Stimulated activated effector memory CD8-positive, alpha-beta T cell treated with anti-CD3 and anti-CD28 coated beads, Interleukin-12 subunit alpha, Interleukin-12 subunit beta, amount 100 ng/mL, for 72 hours (primary cell): Measurements from ENCODE around the gene EEF1G.
A peak's percentile ranks its signal among the peaks of the same experiment; 100 is the strongest.
"Not testable (repeated sequence)": the region's sequence is repeated elsewhere in the genome, so short reads cannot be mapped to it uniquely, and the experiment has no call there.

Experiments
- ATAC-seq: fragments of 150-1000 bp; cut with Tn5 transposase; 2 replicates; pipeline ENCODE4 v1.10.0; 2021
- DNase-seq, 2 donors: peaks; one replicate each; pipeline ENCODE4 v3.0.0; 2021 to 2022; ENCODE audit warnings: low spot score in 2 of 2
- H3K27ac Mint-ChIP-seq: one replicate; pipeline ENCODE4 v1.8.0; 2022; ENCODE audit warnings: mild to moderate bottlenecking, mixed read lengths
- H3K36me3 Mint-ChIP-seq: one replicate; pipeline ENCODE4 v1.8.0; 2022; ENCODE audit warnings: mild to moderate bottlenecking, mixed read lengths
- H3K4me1 Mint-ChIP-seq: one replicate; pipeline ENCODE4 v1.8.0; 2022; ENCODE audit warnings: mixed read lengths
- H3K4me3 Mint-ChIP-seq: one replicate; pipeline ENCODE4 v1.8.0; 2022; ENCODE audit warnings: mild to moderate bottlenecking, mixed read lengths
- H3K9me3 Mint-ChIP-seq: one replicate; pipeline ENCODE4 v1.8.0; 2022; ENCODE audit warnings: mixed read lengths

EEF1G gene

DNA sequence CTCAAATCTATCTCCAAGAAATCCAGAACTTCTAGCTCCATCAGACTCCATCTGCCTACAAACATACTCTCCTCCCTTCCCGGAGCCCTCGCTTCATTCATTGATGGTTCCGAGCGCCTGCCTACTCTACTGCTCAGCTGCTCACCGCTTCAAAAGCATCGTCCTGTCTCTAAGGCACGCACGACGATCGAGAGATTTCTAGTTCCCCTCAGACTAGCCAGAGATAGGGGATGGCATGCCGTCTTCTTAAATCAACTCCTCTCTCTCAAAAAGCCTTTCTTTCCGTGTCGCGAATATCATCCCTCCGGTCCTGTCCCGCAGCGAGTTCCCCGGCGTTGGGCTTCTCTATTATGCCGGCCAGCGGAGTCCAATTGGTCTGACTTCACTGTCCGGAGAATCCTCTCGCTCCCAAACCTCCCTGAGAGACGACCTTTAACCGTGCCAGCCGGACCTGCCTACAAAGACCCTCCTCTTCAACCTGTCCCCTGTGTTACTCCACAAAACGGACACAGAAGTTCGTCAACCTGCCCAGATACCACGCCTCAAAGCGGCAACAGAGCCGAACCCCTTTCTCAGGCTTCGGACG is 592 bp downstream of the EEF1G start:
- DNase-seq (peak in 1 of 2 donors; percentile 73), ATAC-seq (no peak)
- H3K4me3 Mint-ChIP-seq: peak overlapping the region; percentile 99
- H3K9me3 Mint-ChIP-seq: no peaks in the 10 kb centered on the region
- peaks cover 88% of the 10 kb centered on the region for H3K36me3 Mint-ChIP-seq
- H3K4me1 Mint-ChIP-seq: peaks cover 60% of the 10 kb centered on the region
- H3K27ac Mint-ChIP-seq: peak overlapping the region; percentile 99

DNA sequence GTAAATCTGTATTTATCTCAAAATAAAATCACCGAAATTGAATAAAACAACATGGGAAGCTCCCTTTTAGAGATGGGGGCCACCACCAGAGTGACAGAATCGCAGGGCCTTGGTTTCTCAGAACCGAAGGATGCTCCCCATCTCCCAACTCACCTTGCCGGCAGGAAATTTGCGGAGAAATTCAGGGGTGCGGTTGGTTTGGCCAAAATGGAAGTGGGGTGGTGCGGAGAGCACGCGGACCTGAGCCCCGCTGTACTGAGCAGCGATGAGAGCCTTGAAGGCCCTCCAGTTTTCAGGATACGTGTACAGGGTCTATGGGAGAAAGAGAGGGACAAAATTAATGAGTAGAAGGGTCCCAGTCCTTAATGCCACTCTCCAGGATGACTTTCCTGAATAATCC is 1.3 kb downstream of the EEF1G start:
- Mint-ChIP-seq H3K36me3 (peaks cover 88% of the 10 kb centered on the region), H3K4me1 (peaks cover 64% of the 10 kb centered on the region), H3K9me3 (no peaks in the 10 kb centered on the region), H3K4me3 (peak overlapping the region; percentile 99), H3K27ac (peak overlapping the region; percentile 99)
- no peak for DNase-seq
- ATAC-seq: no peak

DNA sequence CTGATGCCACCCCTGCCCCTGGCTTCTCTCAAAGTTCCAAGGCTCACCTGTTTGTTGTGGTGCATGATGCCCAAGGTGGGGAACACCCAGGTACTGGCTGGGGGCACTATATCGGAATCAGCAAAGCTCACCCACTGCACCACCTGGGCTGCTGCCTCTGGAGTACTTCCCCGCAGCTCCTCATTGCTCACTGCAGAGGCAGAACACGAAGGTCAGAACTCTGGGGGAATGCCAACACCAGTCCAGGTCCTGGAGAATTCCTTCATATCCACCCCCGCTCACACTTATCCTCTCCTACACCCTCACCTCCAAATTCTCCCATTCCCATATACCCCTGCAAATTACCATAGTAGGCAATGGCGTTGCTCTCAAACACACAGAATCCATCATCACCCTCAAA is 2.2 kb downstream of the EEF1G start:
- not testable (repeated sequence) for DNase-seq, ATAC-seq, H3K9me3 Mint-ChIP-seq
- Mint-ChIP-seq H3K36me3 (peaks cover 88% of the 10 kb centered on the region), H3K27ac (peak overlapping the region; percentile 99), H3K4me3 (peak overlapping the region; percentile 99), H3K4me1 (peaks cover 73% of the 10 kb centered on the region)

DNA sequence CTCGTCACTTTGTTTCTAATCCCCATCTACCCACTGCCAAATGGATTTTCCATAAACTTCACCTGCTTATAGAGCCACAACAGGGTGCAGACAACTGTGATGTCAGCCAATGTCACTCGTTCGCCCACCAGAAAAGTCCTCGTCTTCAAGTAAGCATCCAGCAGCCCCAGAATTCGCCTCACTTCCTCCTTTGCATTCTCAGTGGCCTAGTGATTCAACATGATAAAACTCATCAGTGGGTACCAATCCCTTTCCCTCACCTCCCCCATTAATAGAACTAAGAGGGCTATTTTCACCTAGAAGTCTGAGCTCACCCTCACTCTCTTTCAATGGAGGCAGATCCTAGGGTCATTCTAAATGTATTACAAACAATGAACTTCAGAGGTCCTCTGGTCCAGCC is 2.8 kb downstream of the EEF1G start:
- Mint-ChIP-seq H3K36me3 (peaks cover 91% of the 10 kb centered on the region), H3K27ac (peak overlapping the region; percentile 99), H3K4me3 (peak overlapping the region; percentile 99), H3K4me1 (peaks cover 77% of the 10 kb centered on the region)
- not testable (repeated sequence) for ATAC-seq, H3K9me3 Mint-ChIP-seq, DNase-seq

DNA sequence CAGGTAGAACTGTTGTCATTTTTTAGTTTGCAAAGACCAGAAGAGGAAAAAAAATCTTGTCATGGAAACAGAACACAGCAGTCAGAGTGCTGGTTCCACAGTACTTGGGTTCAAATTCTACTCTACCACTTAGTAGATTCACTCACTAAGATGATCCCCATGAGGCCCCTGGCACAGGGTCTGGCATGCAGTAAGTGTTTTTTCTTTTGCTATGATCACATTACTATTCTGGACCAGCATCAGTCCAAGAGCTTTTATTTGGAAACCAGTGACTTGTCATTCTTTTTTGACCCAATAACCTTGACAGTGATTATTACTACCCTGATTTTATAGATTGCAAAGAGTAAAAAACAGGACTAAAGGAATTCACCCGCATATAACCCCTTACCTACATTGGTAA is 4.1 kb downstream of the EEF1G start:
- no peak for ATAC-seq
- H3K27ac Mint-ChIP-seq: peak overlapping the region; percentile 52
- H3K9me3 Mint-ChIP-seq: no peaks in the 10 kb centered on the region
- H3K36me3 Mint-ChIP-seq: peaks cover 100% of the 10 kb centered on the region
- H3K4me3 Mint-ChIP-seq: no peak overlapping the region
- peaks cover 70% of the 10 kb centered on the region for H3K4me1 Mint-ChIP-seq
- DNase-seq: no peak

DNA sequence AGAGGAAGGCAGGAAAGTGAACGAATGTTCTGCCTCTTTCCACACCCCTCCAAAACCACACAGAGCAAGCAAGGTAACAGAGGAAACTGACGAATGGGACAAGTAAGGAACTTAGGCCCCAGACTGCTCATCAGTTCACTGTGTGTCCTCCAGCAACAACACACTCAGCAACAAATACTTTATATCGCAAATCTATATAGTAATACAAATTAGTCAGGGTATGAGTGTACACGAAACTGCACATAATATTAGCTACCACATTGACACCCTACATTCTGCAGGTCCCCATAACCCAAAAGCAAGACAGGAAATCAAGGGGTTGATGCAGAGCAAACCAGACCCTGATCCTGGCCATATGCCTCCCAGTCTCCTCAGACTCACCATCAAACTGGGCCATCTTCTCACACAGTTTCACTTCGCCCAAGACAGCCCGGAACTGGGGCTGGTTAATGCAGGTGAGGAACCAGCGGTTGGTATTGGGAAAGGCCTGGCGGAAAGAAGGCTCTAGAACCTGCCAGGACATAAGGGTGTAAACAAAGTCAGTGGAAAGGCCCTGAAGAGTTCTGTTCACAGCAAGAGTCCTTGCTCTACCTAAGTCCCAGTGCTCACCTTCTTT is 6.6 kb downstream of the EEF1G start:
- Mint-ChIP-seq H3K36me3 (peaks cover 100% of the 10 kb centered on the region), H3K9me3 (no peaks in the 10 kb centered on the region), H3K27ac (peak overlapping the region; percentile 76), H3K4me3 (peak overlapping the region; percentile 38), H3K4me1 (peaks cover 54% of the 10 kb centered on the region)
- no peak for DNase-seq
- ATAC-seq: peak; percentile 68

DNA sequence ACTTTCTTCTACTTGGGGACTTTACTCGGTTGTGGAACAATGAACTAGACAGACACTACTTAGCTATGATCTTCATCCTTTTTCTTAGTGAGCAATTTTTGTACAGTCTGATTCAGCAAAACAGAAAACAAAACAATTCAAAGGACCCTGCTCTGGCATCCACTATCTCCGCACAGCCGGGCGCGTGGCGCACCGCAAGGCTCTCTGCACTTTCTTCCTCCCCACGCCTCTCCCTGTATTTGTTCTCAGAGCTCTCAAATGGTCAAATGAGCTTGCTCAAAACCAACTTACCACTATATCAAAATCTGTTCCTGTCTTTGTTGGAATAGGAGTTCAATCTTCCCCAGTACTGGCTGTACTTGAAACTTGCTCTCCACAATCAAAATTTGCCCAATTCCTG is 7.4 kb downstream of the EEF1G start:
- Mint-ChIP-seq H3K4me3 (no peak overlapping the region), H3K4me1 (peaks cover 54% of the 10 kb centered on the region), H3K9me3 (no peaks in the 10 kb centered on the region), H3K36me3 (peaks cover 100% of the 10 kb centered on the region), H3K27ac (peak overlapping the region; percentile 76)
- DNase-seq (no peak), ATAC-seq (no peak)

DNA sequence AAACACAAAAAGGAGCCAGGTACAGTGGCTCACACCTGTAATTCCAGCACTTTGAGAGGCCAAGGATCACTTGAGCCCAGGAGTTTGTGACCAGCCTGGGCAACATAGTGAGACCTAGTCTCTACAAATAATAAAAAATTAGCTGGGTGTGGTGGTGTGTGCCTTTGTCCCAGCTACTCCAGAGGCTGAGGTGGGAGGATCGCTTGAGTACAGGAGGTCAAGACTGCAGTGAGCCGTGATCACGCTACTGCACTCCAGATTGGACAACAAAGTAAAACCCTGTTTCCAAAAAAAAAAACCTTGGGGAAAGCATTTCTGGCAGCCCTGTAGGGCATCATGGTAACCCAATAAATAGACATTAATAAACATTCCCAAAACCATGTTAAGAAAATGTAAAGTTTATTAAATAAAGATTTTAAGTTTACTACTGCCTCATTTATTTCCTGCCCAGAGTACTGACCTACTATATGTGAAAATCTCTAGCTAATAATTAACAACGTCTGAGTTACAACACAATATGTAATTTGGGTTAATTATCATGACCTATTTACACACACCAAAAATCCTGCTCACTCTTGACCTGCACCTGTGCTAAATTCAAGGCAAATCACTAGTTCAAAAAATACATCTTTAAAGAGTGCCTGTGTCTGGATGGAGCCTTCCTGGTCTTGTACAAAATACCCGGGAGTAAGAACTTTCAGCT is 8.4 kb downstream of the EEF1G start:
- DNase-seq (no peak), ATAC-seq (no peak)
- Mint-ChIP-seq H3K4me1 (peaks cover 54% of the 10 kb centered on the region), H3K4me3 (no peak overlapping the region), H3K27ac (peak overlapping the region; percentile 76), H3K9me3 (no peaks in the 10 kb centered on the region), H3K36me3 (peaks cover 100% of the 10 kb centered on the region)

DNA sequence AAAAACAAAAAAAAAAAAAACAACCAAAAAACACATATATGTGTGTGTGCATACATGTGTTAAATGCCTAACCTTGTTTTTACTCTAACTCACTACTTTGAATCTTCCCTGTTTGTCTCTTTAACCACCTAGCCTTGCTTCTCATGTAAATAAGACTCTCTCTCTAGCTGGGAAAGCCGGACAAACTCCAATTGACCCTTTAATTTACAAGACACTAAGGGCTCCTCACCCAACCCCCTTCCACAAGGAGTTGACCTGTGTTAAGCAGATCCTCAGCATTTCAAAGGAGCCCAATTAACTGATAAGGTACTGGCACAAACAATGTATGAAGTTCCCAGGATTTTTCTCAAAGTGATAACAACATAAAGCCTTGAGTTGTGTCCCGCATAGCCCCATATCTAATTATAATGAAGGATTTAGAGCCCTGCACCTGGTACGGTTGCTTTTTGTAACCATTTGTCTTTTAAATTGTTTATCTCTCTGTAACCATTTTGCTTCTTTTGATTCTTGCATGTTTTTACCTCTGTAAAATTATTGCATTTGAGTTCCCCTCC is 11.9 kb downstream of the EEF1G start:
- Mint-ChIP-seq H3K36me3 (peaks cover 100% of the 10 kb centered on the region), H3K4me1 (peaks cover 71% of the 10 kb centered on the region)
- not testable (repeated sequence) for H3K27ac Mint-ChIP-seq, ATAC-seq, DNase-seq, H3K9me3 Mint-ChIP-seq, H3K4me3 Mint-ChIP-seq

DNA sequence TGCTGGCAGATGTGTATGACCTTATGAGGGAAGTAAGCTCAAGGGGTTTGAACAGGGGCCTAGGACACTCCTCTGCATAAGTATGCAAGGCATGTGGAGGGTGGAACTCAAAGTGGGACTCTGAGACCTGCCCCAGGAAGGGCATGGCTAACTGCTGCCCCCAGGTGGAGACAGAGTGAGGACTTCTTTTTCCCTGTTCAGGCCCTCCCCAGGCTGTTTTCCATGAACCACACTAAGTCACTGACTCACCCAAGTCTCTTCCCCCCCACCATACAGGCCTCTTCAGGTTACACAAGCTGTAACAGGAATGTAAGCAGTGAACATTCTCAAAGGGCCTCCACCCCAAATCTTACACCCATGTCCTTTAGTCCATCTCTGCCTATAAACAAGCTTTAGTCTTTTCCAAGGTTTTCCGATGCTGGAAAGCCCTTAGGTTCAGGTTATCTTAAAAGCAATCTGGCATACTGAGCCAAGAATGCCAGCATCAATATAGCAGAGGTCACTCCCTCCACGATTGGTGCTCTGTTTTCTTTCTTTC is 13.1 kb downstream of the EEF1G start:
- DNase-seq (peak in 1 of 2 donors; percentile 75), ATAC-seq (peak; percentile 27)
- peak overlapping the region; percentile 35 for H3K27ac Mint-ChIP-seq
- H3K9me3 Mint-ChIP-seq: no peaks in the 10 kb centered on the region
- H3K36me3 Mint-ChIP-seq: peaks cover 100% of the 10 kb centered on the region
- peaks cover 71% of the 10 kb centered on the region for H3K4me1 Mint-ChIP-seq
- H3K4me3 Mint-ChIP-seq: no peak overlapping the region

DNA sequence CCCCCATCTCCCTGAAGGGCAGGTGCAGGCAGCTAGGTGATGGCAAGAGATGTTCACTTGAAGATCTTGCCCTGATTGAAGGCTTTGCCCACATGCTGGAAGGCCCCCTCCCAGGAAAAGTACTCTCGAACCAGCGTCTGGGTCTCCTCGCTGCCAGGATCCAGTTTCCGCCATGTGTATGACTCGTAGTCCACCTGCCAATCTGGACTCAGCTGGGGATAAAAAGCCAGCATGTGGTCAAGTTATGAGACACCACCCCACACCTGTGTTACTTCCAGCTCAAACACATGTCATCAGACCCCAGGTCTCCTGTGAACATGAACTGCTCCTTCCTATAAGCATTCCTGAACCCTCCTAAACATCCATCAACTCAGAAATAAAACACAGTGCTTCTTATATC is 14.1 kb downstream of the EEF1G start:
- Mint-ChIP-seq H3K4me3 (peak overlapping the region; percentile 76), H3K27ac (peak overlapping the region; percentile 97), H3K36me3 (peaks cover 97% of the 10 kb centered on the region), H3K4me1 (peaks cover 78% of the 10 kb centered on the region)
- not testable (repeated sequence) for ATAC-seq, H3K9me3 Mint-ChIP-seq, DNase-seq

DNA sequence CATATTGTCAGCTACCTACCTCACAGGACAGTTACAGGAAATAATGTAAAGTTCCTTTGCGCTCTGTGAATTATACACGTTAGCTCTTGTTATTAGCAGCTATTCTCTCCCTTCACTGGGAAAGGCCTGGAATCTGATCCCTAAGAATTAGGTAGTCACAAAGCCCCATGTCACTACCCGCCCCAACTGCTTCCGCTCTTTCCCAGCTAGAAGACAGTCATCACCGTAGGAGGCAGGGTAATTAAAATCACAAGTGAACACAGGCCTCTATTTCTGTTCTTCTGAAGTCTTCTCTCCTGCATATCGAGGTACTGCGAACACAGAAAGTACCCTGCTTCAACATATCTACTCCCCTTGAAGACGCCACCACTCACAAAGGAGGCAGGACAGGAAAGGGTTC is 14.5 kb downstream of the EEF1G start:
- peaks cover 95% of the 10 kb centered on the region for H3K36me3 Mint-ChIP-seq
- no peaks in the 10 kb centered on the region for H3K9me3 Mint-ChIP-seq
- H3K4me3 Mint-ChIP-seq: peak overlapping the region; percentile 76
- ATAC-seq (no peak), DNase-seq (no peak)
- peaks cover 82% of the 10 kb centered on the region for H3K4me1 Mint-ChIP-seq
- peak overlapping the region; percentile 97 for H3K27ac Mint-ChIP-seq

DNA sequence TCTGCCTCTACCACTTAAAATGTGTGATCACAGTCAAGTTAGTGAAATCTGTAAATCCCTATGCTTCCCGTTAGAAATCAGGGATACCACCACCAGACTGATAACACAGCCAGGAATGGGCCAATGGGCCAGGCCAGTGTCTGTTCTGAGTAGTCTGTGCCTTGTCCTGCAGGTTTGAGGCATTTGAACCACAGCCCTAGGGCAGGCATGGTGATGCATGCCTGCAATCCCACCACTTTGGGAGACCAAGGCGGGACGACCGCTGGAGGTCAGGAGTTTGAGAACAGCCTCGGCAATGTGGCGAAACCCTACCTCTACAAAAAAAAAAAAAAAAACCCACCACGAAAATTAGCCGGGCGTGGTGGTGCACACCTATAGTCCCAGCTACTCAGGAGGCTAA is 15.0 kb downstream of the EEF1G start:
- H3K4me3 Mint-ChIP-seq: peak overlapping the region; percentile 76
- H3K27ac Mint-ChIP-seq: peak overlapping the region; percentile 97
- ATAC-seq: no peak
- no peak for DNase-seq
- peaks cover 86% of the 10 kb centered on the region for H3K4me1 Mint-ChIP-seq
- H3K9me3 Mint-ChIP-seq: no peaks in the 10 kb centered on the region
- peaks cover 89% of the 10 kb centered on the region for H3K36me3 Mint-ChIP-seq

DNA sequence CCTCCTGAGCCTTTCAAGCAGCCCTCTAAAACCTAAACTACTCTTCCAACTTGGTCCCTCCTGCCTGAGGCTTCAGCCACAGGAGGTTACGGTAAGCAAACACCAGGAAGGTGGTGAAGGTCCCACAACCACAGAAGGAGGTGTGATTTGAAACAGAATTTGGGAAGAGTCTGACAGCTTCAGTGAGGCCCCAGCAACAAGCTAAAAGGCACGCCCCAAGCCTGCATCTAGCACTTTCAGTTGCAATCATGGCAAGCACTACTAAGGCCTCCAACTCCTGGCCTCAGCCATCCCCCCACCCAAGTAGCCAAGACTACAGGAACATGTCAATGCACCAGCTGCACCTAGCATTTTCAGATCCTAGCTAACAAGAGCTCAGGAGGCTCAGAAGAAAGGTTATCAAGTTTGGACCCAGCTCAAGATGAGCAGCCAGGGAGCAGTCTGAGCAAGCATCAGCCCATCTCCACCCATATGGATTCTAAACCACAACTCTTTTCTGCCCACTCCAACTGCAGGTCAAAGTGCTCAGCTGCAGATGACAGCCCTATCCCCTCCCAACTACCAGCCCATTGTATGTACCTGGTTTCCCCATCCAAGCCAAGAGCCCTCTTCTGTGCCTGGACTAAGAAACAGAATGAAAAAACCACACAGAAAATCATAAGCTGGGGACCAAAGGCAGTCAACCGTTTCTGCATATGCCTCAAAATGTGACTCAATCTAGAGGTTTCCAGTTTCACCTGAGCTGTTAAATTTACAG is 16.6 kb downstream of the EEF1G start:
- ATAC-seq (peak; percentile 50), DNase-seq (no peak)
- H3K9me3 Mint-ChIP-seq: no peaks in the 10 kb centered on the region
- peaks cover 80% of the 10 kb centered on the region for H3K36me3 Mint-ChIP-seq
- H3K4me1 Mint-ChIP-seq: peaks cover 96% of the 10 kb centered on the region
- peak overlapping the region; percentile 97 for H3K27ac Mint-ChIP-seq
- H3K4me3 Mint-ChIP-seq: peak overlapping the region; percentile 76
